ENCODE results near the gene RELL2. TPM values are rescaled to one million over a fixed set of nuclear protein-coding genes. Genes with fewer than 3 reads are reported as not detected.

Gene RELL2
- total and polyA plus RNA-seq, 4 donors = 1.2 to 6.9 (median 6.2) TPM

DNA sequence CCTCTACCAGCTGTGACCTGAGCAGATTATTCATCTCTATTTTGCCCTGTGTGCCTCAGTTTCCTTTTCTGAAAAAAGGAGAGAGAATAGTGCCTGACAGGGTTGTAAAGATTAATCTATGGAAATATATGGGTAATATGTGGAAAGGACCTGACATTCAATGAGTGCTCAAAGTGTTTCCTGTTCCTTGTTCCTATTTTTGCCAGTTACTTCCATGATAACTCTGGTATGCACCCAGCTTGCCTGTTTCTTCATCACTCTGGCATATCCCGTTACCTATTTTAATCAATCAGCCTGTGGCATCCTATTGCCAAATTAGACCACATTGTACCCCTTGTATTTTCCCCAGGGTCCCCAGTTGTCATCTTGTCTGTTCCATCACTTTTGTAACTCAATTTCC is 48.8 kb downstream of the RELL2 start:
- no peak for ATAC-seq (ENCODE audit: insufficient read depth, low FRiP score)

DNA sequence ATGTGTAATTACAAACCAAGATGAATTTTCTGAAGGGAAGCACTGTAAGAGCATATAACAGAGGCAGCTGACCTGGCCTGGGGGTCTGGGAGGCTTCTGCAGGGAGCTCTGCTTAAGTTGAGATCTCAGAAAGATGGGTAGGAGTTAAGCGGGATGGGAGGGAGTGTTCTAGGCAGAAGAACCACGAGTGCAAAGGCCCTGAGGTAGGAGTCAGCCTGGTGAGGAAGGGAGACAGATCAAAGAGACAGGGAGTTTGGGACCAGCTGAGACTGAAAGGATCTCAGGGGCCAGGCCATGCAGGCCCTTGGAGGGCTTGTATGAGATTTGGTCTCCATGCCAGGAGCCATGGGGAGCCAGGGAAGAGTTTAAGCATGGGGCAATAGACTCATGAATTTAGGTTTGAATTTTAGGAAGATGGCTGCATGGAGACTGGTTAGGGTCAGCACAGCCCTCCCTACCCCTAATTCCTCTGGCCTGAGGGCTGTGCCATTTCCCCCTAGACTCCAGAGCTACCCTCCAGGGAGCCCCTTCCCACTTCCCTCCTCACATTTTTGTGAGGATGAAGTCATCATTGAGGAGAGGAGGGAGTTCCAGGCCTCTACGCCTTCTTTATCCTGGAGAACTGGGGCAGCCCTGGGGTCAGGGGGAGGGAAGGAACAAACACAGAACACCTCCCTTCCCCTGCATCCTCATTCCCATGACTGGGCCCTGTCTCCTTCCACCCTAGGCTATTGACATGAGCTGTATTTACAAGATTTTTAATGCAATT is 50.0 kb downstream of the RELL2 start:
- ATAC-seq (ENCODE audit: insufficient read depth, low FRiP score) = no peak
- Histone ChIP-seq H3K9ac (ENCODE audit: insufficient read depth in 1 of 2, low read length in 2 of 2) (no peak overlapping the region), H3K4me3 (no peak overlapping the region), H3K27me3 (ENCODE audit: control insufficient read depth in 3 of 3, insufficient read depth in 3 of 3, low read length in 2 of 3) (peaks cover 0 to 10% (median 0%) of the 10 kb centered on the region in 3 donors), H3K27ac (ENCODE audit: low read depth in 1 of 2, low read length in 1 of 2) (no peak overlapping the region), H3K9me3 (ENCODE audit: control insufficient read depth in 4 of 4, insufficient read depth in 3 of 4, low read length in 3 of 4) (peaks cover 0 to 2% (median 0%) of the 10 kb centered on the region in 4 donors), H3K4me1 (ENCODE audit: control insufficient read depth in 5 of 5, insufficient read depth in 5 of 5, low read length in 5 of 5) (peaks cover 0 to 18% (median 7%) of the 10 kb centered on the region in 5 donors), H3K36me3 (ENCODE audit: control insufficient read depth in 4 of 4, insufficient read depth in 4 of 4, low read length in 4 of 4) (no peaks in the 10 kb centered on the region)
- 77 to 87% methylated on average over 3 of the region's 3 CpGs for WGBS, 2 donors
- no peak for DNase-seq
- TF ChIP-seq, protein P1, sequence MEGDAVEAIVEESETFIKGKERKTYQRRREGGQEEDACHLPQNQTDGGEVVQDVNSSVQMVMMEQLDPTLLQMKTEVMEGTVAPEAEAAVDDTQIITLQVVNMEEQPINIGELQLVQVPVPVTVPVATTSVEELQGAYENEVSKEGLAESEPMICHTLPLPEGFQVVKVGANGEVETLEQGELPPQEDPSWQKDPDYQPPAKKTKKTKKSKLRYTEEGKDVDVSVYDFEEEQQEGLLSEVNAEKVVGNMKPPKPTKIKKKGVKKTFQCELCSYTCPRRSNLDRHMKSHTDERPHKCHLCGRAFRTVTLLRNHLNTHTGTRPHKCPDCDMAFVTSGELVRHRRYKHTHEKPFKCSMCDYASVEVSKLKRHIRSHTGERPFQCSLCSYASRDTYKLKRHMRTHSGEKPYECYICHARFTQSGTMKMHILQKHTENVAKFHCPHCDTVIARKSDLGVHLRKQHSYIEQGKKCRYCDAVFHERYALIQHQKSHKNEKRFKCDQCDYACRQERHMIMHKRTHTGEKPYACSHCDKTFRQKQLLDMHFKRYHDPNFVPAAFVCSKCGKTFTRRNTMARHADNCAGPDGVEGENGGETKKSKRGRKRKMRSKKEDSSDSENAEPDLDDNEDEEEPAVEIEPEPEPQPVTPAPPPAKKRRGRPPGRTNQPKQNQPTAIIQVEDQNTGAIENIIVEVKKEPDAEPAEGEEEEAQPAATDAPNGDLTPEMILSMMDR (IDR thresholded peaks at IDR 0.05; ENCODE audit: control extremely low read depth, extremely low read depth) = no peak

More for the DNA sequence above, 48.8 kb downstream of the RELL2 start:
- Histone ChIP-seq H3K27ac (ENCODE audit: low read depth in 1 of 2, low read length in 1 of 2) (no peak overlapping the region), H3K4me1 (ENCODE audit: control insufficient read depth in 5 of 5, insufficient read depth in 5 of 5, low read length in 5 of 5) (peaks cover 0 to 28% (median 17%) of the 10 kb centered on the region in 5 donors), H3K4me3 (no peak overlapping the region), H3K27me3 (ENCODE audit: control insufficient read depth in 3 of 3, insufficient read depth in 3 of 3, low read length in 2 of 3) (peaks cover 0 to 4% (median 0%) of the 10 kb centered on the region in 3 donors), H3K9ac (ENCODE audit: insufficient read depth in 1 of 2, low read length in 2 of 2) (no peak overlapping the region), H3K36me3 (ENCODE audit: control insufficient read depth in 4 of 4, insufficient read depth in 4 of 4, low read length in 4 of 4) (no peaks in the 10 kb centered on the region), H3K9me3 (ENCODE audit: control insufficient read depth in 4 of 4, insufficient read depth in 3 of 4, low read length in 3 of 4) (peaks cover 0 to 2% (median 0%) of the 10 kb centered on the region in 4 donors)
- DNase-seq = no peak
- WGBS, 2 donors = 38 to 65% methylated on average over 1 of the region's 1 CpG
- TF ChIP-seq, protein P1 (IDR thresholded peaks at IDR 0.05; ENCODE audit: control extremely low read depth, extremely low read depth) = no peak

Small RNAs within 50 kb of the gene (small RNA-seq; reads per million reads assigned to genes)
- not detected for gene RPS27AP10 (ENCODE audit: low replicate concordance)

Other genes starting within 250 kb of the RELL2 start
- 10 to 100 TPM in 1 of 2 donors, 1 to 10 TPM in 1; 6.9 to 12.1 TPM for gene PCDHGB4, start 249.3 kb upstream of the RELL2 start, total RNA-seq
- gene PCDHGB4, start 249.3 kb upstream of the RELL2 start, polyA plus RNA-seq = 1 to 10 TPM in 1 of 2 donors, under 1 TPM in 1; 0.31 to 1.0 TPM
- 1 to 10 TPM; 1.9 to 7.3 TPM for gene PCDHGA8, start 244.4 kb upstream of the RELL2 start, total RNA-seq
- under 1 TPM; 0.06 to 0.18 TPM for gene PCDHGA8, start 244.4 kb upstream of the RELL2 start, polyA plus RNA-seq
- 10 to 100 TPM in 1 of 2 donors, 1 to 10 TPM in 1; 10.0 to 14.3 TPM for gene PCDHGB5, start 239.1 kb upstream of the RELL2 start, total RNA-seq
- gene PCDHGB5, start 239.1 kb upstream of the RELL2 start, polyA plus RNA-seq = 1 to 10 TPM; 1.2 to 2.5 TPM
- gene PCDHGA9, start 234.2 kb upstream of the RELL2 start, total RNA-seq = 10 to 100 TPM in 1 of 2 donors, 1 to 10 TPM in 1; 4.8 to 13.8 TPM
- under 1 TPM; 0.59 to 0.90 TPM for gene PCDHGA9, start 234.2 kb upstream of the RELL2 start, polyA plus RNA-seq
- 10 to 100 TPM in 1 of 2 donors, 1 to 10 TPM in 1; 6.1 to 11.6 TPM for gene PCDHGB6, start 229.0 kb upstream of the RELL2 start, total RNA-seq
- 1 to 10 TPM; 1.1 to 2.2 TPM for gene PCDHGB6, start 229.0 kb upstream of the RELL2 start, polyA plus RNA-seq
- 10 to 100 TPM in 1 of 2 donors, 1 to 10 TPM in 1; 5.7 to 12.9 TPM for gene PCDHGA10, start 224.0 kb upstream of the RELL2 start, total RNA-seq
- under 1 TPM; 0.89 to 0.96 TPM for gene PCDHGA10, start 224.0 kb upstream of the RELL2 start, polyA plus RNA-seq
- gene PCDHGB7, start 219.3 kb upstream of the RELL2 start, total RNA-seq = 10 to 100 TPM; 16.6 to 18.1 TPM
- gene PCDHGB7, start 219.3 kb upstream of the RELL2 start, polyA plus RNA-seq = 1 to 10 TPM; 1.6 to 4.7 TPM
- 10 to 100 TPM in 1 of 2 donors, 1 to 10 TPM in 1; 3.8 to 11.1 TPM for gene PCDHGA11, start 215.9 kb upstream of the RELL2 start, total RNA-seq
- gene PCDHGA11, start 215.9 kb upstream of the RELL2 start, polyA plus RNA-seq = under 1 TPM; 0.65 to 0.81 TPM
- gene PCDHGA12, start 206.5 kb upstream of the RELL2 start, total RNA-seq = 1 to 10 TPM; 5.6 to 7.9 TPM
- 1 to 10 TPM; 1.2 to 1.6 TPM for gene PCDHGA12, start 206.5 kb upstream of the RELL2 start, polyA plus RNA-seq
- 100 to 1,000 TPM in 1 of 2 donors, 10 to 100 TPM in 1; 63.9 to 116 TPM for gene PCDHGC3, start 161.0 kb upstream of the RELL2 start, total RNA-seq
- gene PCDHGC3, start 161.0 kb upstream of the RELL2 start, polyA plus RNA-seq = 10 to 100 TPM; 44.8 to 73.4 TPM
- 1 to 10 TPM; 3.1 to 8.7 TPM for gene PCDHGC4, start 152.0 kb upstream of the RELL2 start, total RNA-seq
- gene PCDHGC4, start 152.0 kb upstream of the RELL2 start, polyA plus RNA-seq = under 1 TPM; 0.08 to 0.24 TPM
- 1 to 10 TPM; 2.7 to 5.1 TPM for gene PCDHGC5, start 147.9 kb upstream of the RELL2 start, total RNA-seq
- gene PCDHGC5, start 147.9 kb upstream of the RELL2 start, polyA plus RNA-seq = under 1 TPM; 0.14 to 0.39 TPM
- gene DIAPH1, start 18.0 kb upstream of the RELL2 start, total RNA-seq = 100 to 1,000 TPM in 1 of 2 donors, 10 to 100 TPM in 1; 41.7 to 151 TPM
- 10 to 100 TPM; 54.0 to 74.8 TPM for gene DIAPH1, start 18.0 kb upstream of the RELL2 start, polyA plus RNA-seq
- 10 to 100 TPM; 52.3 to 62.5 TPM for gene HDAC3, start 148 bp upstream of the RELL2 start, total RNA-seq
- 10 to 100 TPM; 35.1 to 41.2 TPM for gene HDAC3, start 148 bp upstream of the RELL2 start, polyA plus RNA-seq
- gene FCHSD1, start 14.4 kb downstream of the RELL2 start, total RNA-seq = 10 to 100 TPM; 20.3 to 23.2 TPM
- gene FCHSD1, start 14.4 kb downstream of the RELL2 start, polyA plus RNA-seq = 10 to 100 TPM; 12.2 to 15.0 TPM
- 10 to 100 TPM; 20.5 to 26.6 TPM for gene ARAP3, start 45.2 kb downstream of the RELL2 start, total RNA-seq
- 10 to 100 TPM; 15.7 to 19.0 TPM for gene ARAP3, start 45.2 kb downstream of the RELL2 start, polyA plus RNA-seq
- gene PCDH1, start 241.4 kb downstream of the RELL2 start, total RNA-seq = 10 to 100 TPM; 43.6 to 70.2 TPM
- gene PCDH1, start 241.4 kb downstream of the RELL2 start, polyA plus RNA-seq = 10 to 100 TPM; 18.2 to 45.1 TPM

Measured in lung (tissue), 13 donors.